WTC11 (cell line): ENCODE measurements around the gene NTPCR. TPM values are rescaled to one million over a fixed set of nuclear protein-coding genes. Genes with fewer than 3 reads are reported as not detected.

Source experiments
- ATAC-seq: fragments of 200-7000 bp; cut with Tn5 transposase; 2 replicates; pipeline ENCODE4 v1.10.0; 2021; ENCODE audit warnings: mild to moderate bottlenecking, moderate library complexity
- CTCF ChIA-PET: fragments of 300-600 bp; sonication (Branson Sonifier 250); formaldehyde crosslinking; loops from one replicate; lab custom pipeline; 2021; ENCODE audit warnings: antibody characterized with exemption; lab: Charles Lee
- POLR2A ChIA-PET: fragments of 350-600 bp; sonication (Branson Sonifier 250); formaldehyde crosslinking; loops from one replicate; lab custom pipeline; 2021; ENCODE audit warnings: antibody characterized with exemption; lab: Charles Lee
- DNase-seq: peaks from one replicate; pipeline ENCODE4 v3.0.0; 2021; ENCODE audit warnings: low spot score
- H3K27ac Mint-ChIP-seq: 2 replicates; pipeline ENCODE4 v1.8.0; 2021; ENCODE audit warnings: mixed read lengths
- H3K27me3 Mint-ChIP-seq: 2 replicates; pipeline ENCODE4 v1.8.0; 2021; ENCODE audit warnings: low read depth, mild to moderate bottlenecking, moderate library complexity, mixed read lengths
- H3K36me3 Mint-ChIP-seq: 2 replicates; pipeline ENCODE4 v1.8.0; 2021; ENCODE audit warnings: mixed read lengths
- H3K4me1 Mint-ChIP-seq: 2 replicates; pipeline ENCODE4 v1.8.0; 2022; ENCODE audit warnings: mixed read lengths
- H3K4me3 Mint-ChIP-seq: 2 replicates; pipeline ENCODE4 v1.8.0; 2021; ENCODE audit warnings: mild to moderate bottlenecking, moderate library complexity, mixed read lengths
- H3K9me3 Mint-ChIP-seq: 2 replicates; pipeline ENCODE4 v1.8.0; 2021; ENCODE audit warnings: mixed read lengths
- AR ChIP-seq: fragments of 250-450 bp; sonication (Bioruptor Pico); IDR thresholded peaks from 2 replicates; pipeline ENCODE4 v1.9.0; 2021; ENCODE audit warnings: mild to moderate bottlenecking
- CREM ChIP-seq: sonication (generic); formaldehyde crosslinking; IDR thresholded peaks from 2 replicates; pipeline ENCODE4 v1.8.1; 2022; ENCODE audit warnings: mild to moderate bottlenecking, missing genetic modification reagents, moderate library complexity
- ELF4 ChIP-seq: sonication (generic); formaldehyde crosslinking; IDR thresholded peaks from 2 replicates; pipeline ENCODE4 v1.8.1; 2022; ENCODE audit warnings: low read depth, mild to moderate bottlenecking, moderate library complexity, missing genetic modification reagents
- ETV6 ChIP-seq: sonication (generic); formaldehyde crosslinking; IDR thresholded peaks from 2 replicates; pipeline ENCODE4 v1.8.1; 2022; ENCODE audit warnings: mild to moderate bottlenecking, missing genetic modification reagents
- FOXK1 ChIP-seq: sonication (generic); formaldehyde crosslinking; IDR thresholded peaks from 2 replicates; pipeline ENCODE4 v1.8.0; 2022; ENCODE audit warnings: mild to moderate bottlenecking, moderate library complexity, missing genetic modification reagents
- KAT7 ChIP-seq: sonication (generic); formaldehyde crosslinking; IDR thresholded peaks from 2 replicates; pipeline ENCODE4 v1.8.1; 2023; ENCODE audit warnings: missing genetic modification reagents, mild to moderate bottlenecking, borderline replicate concordance
- MLX ChIP-seq: sonication (generic); formaldehyde crosslinking; IDR thresholded peaks from 2 replicates; pipeline ENCODE4 v1.8.1; 2023; ENCODE audit warnings: mild to moderate bottlenecking, missing genetic modification reagents, moderate library complexity
- PRRX2 ChIP-seq: fragments of 250-450 bp; sonication (Bioruptor Pico); IDR thresholded peaks from 2 replicates; pipeline ENCODE4 v1.8.0; 2021; ENCODE audit warnings: mild to moderate bottlenecking
- SP1 ChIP-seq: sonication (generic); formaldehyde crosslinking; conservative IDR thresholded peaks from 2 replicates; pipeline ENCODE4 v1.8.1; 2022; ENCODE audit warnings: missing genetic modification reagents
- TEAD1 ChIP-seq: sonication (generic); formaldehyde crosslinking; IDR thresholded peaks from 2 replicates; pipeline ENCODE4 v1.8.0; 2022; ENCODE audit warnings: mild to moderate bottlenecking, missing genetic modification reagents
- ZNF232 ChIP-seq: sonication (generic); formaldehyde crosslinking; IDR thresholded peaks from 2 replicates; pipeline ENCODE4 v1.8.0; 2022; ENCODE audit warnings: mild to moderate bottlenecking, missing genetic modification reagents
- ZNF423 ChIP-seq: fragments of 250-450 bp; sonication (Bioruptor Pico); IDR thresholded peaks from 2 replicates; pipeline ENCODE4 v2.1.2; 2022; ENCODE audit warnings: mild to moderate bottlenecking, moderate library complexity
- ZNF532 ChIP-seq: fragments of 250-450 bp; sonication (Bioruptor Pico); IDR thresholded peaks from 2 replicates; pipeline ENCODE4 v1.9.0; 2021; ENCODE audit warnings: mild to moderate bottlenecking, borderline replicate concordance
- total RNA-seq: library from RNA; stranded (reverse); gene quantifications from 3 replicates; pipeline ENCODE4 v1.2.3, GENCODE V29; 2021
- TF ChIP-seq, protein P1 (sequence below): sonication (generic); formaldehyde crosslinking; IDR thresholded peaks from 2 replicates; pipeline ENCODE4 v1.8.0; 2022; ENCODE audit warnings: mild to moderate bottlenecking, missing genetic modification reagents
- TF ChIP-seq, protein P2 (sequence below): sonication (generic); formaldehyde crosslinking; IDR thresholded peaks from 2 replicates; pipeline ENCODE4 v1.8.1; 2023; ENCODE audit warnings: mild to moderate bottlenecking, missing genetic modification reagents, borderline replicate concordance

The NTPCR gene
- total RNA-seq, 1 experiment from 2014 or later = 102 TPM

GRCh38 chr1:232954594-232955365 is 4.4 kb downstream of the NTPCR start:
- peaks cover 46% of the 10 kb centered on the region for H3K36me3 Mint-ChIP-seq
- ChIA-PET CTCF (no interaction called here), POLR2A (no interaction called here)
- DNase-seq (no peak), ATAC-seq (no peak)
- H3K27me3 Mint-ChIP-seq = no peaks in the 10 kb centered on the region
- no peak overlapping the region for H3K4me3 Mint-ChIP-seq
- peak overlapping the region; percentile 29 for H3K27ac Mint-ChIP-seq
- peaks cover 43% of the 10 kb centered on the region for H3K4me1 Mint-ChIP-seq
- H3K9me3 Mint-ChIP-seq = peaks cover 19% of the 10 kb centered on the region
- TF ChIP-seq CREM (CRISPR knock-in tag) = no peak
- TF ChIP-seq TEAD1 (CRISPR knock-in tag) = no peak
- TF ChIP-seq ZNF232 (CRISPR knock-in tag) = no peak
- TF ChIP-seq SP1 (CRISPR knock-in tag) = no peak
- TF ChIP-seq, protein P1, sequence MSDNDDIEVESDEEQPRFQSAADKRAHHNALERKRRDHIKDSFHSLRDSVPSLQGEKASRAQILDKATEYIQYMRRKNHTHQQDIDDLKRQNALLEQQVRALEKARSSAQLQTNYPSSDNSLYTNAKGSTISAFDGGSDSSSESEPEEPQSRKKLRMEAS (CRISPR knock-in tag) = no peak
- no peak for TF ChIP-seq ETV6
- TF ChIP-seq, all 79 proteins: peak for 0

DNA sequence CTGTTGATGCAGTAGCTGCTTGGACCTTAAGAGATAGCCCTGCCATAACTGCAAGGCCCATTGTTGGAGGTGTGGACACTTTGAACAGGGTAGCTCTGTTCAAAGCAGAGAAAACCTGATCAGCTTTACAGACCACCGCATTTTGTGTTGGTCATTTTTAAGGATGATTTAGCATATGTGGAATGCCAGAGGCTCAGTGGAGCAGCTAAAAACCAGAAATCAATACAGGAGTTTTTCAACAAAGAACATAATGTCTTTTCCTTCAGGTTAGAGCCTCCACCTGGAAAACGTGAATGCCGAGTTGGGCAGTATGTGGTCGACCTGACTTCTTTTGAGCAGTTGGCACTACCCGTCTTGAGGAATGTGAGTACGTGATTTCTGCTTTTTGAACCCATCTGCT is 5.7 kb downstream of the NTPCR start:
- CTCF ChIA-PET = interaction anchor here (0.7 kb wide), 1 partner anchor 54 kb away, joined by 3 read pairs; no protein-coding TSS in a partner anchor
- TF ChIP-seq KAT7 (CRISPR knock-in tag) (no peak), ZNF232 (CRISPR knock-in tag) (no peak), PRRX2 (no peak), FOXK1 (CRISPR knock-in tag) (no peak), ELF4 (no peak), ZNF423 (CRISPR knock-in tag) (no peak), MLX (CRISPR knock-in tag) (no peak), AR (no peak), ZNF532 (CRISPR knock-in tag) (no peak)
- TF ChIP-seq, protein P2, sequence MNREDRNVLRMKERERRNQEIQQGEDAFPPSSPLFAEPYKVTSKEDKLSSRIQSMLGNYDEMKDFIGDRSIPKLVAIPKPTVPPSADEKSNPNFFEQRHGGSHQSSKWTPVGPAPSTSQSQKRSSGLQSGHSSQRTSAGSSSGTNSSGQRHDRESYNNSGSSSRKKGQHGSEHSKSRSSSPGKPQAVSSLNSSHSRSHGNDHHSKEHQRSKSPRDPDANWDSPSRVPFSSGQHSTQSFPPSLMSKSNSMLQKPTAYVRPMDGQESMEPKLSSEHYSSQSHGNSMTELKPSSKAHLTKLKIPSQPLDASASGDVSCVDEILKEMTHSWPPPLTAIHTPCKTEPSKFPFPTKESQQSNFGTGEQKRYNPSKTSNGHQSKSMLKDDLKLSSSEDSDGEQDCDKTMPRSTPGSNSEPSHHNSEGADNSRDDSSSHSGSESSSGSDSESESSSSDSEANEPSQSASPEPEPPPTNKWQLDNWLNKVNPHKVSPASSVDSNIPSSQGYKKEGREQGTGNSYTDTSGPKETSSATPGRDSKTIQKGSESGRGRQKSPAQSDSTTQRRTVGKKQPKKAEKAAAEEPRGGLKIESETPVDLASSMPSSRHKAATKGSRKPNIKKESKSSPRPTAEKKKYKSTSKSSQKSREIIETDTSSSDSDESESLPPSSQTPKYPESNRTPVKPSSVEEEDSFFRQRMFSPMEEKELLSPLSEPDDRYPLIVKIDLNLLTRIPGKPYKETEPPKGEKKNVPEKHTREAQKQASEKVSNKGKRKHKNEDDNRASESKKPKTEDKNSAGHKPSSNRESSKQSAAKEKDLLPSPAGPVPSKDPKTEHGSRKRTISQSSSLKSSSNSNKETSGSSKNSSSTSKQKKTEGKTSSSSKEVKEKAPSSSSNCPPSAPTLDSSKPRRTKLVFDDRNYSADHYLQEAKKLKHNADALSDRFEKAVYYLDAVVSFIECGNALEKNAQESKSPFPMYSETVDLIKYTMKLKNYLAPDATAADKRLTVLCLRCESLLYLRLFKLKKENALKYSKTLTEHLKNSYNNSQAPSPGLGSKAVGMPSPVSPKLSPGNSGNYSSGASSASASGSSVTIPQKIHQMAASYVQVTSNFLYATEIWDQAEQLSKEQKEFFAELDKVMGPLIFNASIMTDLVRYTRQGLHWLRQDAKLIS (CRISPR knock-in tag) = no peak

More for the DNA sequence above, 5.7 kb downstream of the NTPCR start:
- H3K36me3 Mint-ChIP-seq = peaks cover 52% of the 10 kb centered on the region
- no peak for DNase-seq
- no peak overlapping the region for H3K27ac Mint-ChIP-seq
- POLR2A ChIA-PET = no interaction called here
- H3K27me3 Mint-ChIP-seq = no peaks in the 10 kb centered on the region
- no peak for ATAC-seq
- peaks cover 37% of the 10 kb centered on the region for H3K4me1 Mint-ChIP-seq
- H3K4me3 Mint-ChIP-seq = no peak overlapping the region
- peaks cover 19% of the 10 kb centered on the region for H3K9me3 Mint-ChIP-seq
